LNCaP clone FGC (cell line): Measurements from ENCODE around the gene CUL4B.
A peak's percentile ranks its signal among the peaks of the same experiment; 100 is the strongest.

ENCODE experiments used
- DNase-seq: peaks from one replicate; pipeline ENCODE4 v3.0.0-alpha.2; 2011; ENCODE audit warnings: low read depth
- H3K4me3 ChIP-seq: 2 replicates; pipeline ENCODE4 v1.5.1; 2011; ENCODE audit warnings: mild to moderate bottlenecking, low read depth, low read length, control low read depth
- CTCF ChIP-seq: IDR thresholded peaks from 2 replicates; pipeline ENCODE4 v1.5.1; 2012; ENCODE audit warnings: mild to moderate bottlenecking; ENCODE audit not compliant: control insufficient read depth, insufficient read depth; ENCODE audit errors: extremely low read depth

The CUL4B gene

GRCh38 chrX:120570011-120570600, 9.3 kb upstream of the CUL4B start:
- H3K4me3 ChIP-seq: no peak overlapping the region
- no peak for TF ChIP-seq CTCF
- DNase-seq: no peak

GRCh38 chrX:120568609-120569008, 7.8 kb upstream of the CUL4B start:
- no peak for TF ChIP-seq CTCF
- H3K4me3 ChIP-seq: no peak overlapping the region
- no peak for DNase-seq

GRCh38 chrX:120568035-120568434, 7.3 kb upstream of the CUL4B start:
- TF ChIP-seq CTCF: no peak

GRCh38 chrX:120566817-120567216, 6.1 kb upstream of the CUL4B start:
- DNase-seq: no peak
- TF ChIP-seq CTCF: no peak
- H3K4me3 ChIP-seq: no peak overlapping the region

More at GRCh38 chrX:120568035-120568434, 7.3 kb upstream of the CUL4B start:
- H3K4me3 ChIP-seq: no peak overlapping the region
- DNase-seq: no peak

- no peak for DNase-seq
- no peak for TF ChIP-seq CTCF
- no peak overlapping the region for H3K4me3 ChIP-seq
These were observed 4.2 kb upstream of the CUL4B start for GRCh38 chrX:120564925-120565324.

- DNase-seq: no peak
- H3K4me3 ChIP-seq: no peak overlapping the region; the same call in 1 of the 2 replicates
- TF ChIP-seq CTCF: no peak
These were observed 1.8 kb upstream of the CUL4B start for GRCh38 chrX:120562569-120562926.

GRCh38 chrX:120561634-120562568, 1.1 kb upstream of the CUL4B start:
- no peak for DNase-seq
- H3K4me3 ChIP-seq: peak overlapping the region; percentile 68
- no peak for TF ChIP-seq CTCF
